ENCODE measurements around the gene PEX5L.

The PEX5L gene

GRCh38 chr3:179942553-179943075, 94.1 kb downstream of the PEX5L start:
- no peak for DNase-seq (ENCODE audit: low read depth)
- TF ChIP-seq MAX (IDR thresholded peaks at IDR 0.05; ENCODE audit: low read depth, low read length) = no peak
- TF ChIP-seq CTCF (IDR thresholded peaks at IDR 0.05; ENCODE audit: low read depth, low read length) = no peak
- no peak for TF ChIP-seq MYC (IDR thresholded peaks at IDR 0.05; ENCODE audit: low read depth, low read length)
- TF ChIP-seq POLR2A (IDR thresholded peaks at IDR 0.05; ENCODE audit: extremely low read depth, insufficient read length) = no peak
- H3K4me3 ChIP-seq (ENCODE audit: low read depth, low read length) = no peak overlapping the region

- H3K4me3 ChIP-seq (ENCODE audit: low read depth, low read length) = no peak overlapping the region
- DNase-seq (ENCODE audit: low read depth) = no peak
- TF ChIP-seq MYC (IDR thresholded peaks at IDR 0.05; ENCODE audit: low read depth, low read length) (no peak), MAX (IDR thresholded peaks at IDR 0.05; ENCODE audit: low read depth, low read length) (no peak), CTCF (IDR thresholded peaks at IDR 0.05; ENCODE audit: low read depth, low read length) (no peak), POLR2A (IDR thresholded peaks at IDR 0.05; ENCODE audit: extremely low read depth, insufficient read length) (no peak)
These were observed 101.0 kb downstream of the PEX5L start for GRCh38 chr3:179935710-179936109.

- no peak for TF ChIP-seq POLR2A (IDR thresholded peaks at IDR 0.05; ENCODE audit: extremely low read depth, insufficient read length)
- no peak for DNase-seq (ENCODE audit: low read depth)
- H3K4me3 ChIP-seq (ENCODE audit: low read depth, low read length) = no peak overlapping the region
These were observed 102.8 kb downstream of the PEX5L start for GRCh38 chr3:179933914-179934313.

- no peak overlapping the region for H3K4me3 ChIP-seq (ENCODE audit: low read depth, low read length)
- DNase-seq (ENCODE audit: low read depth) = no peak
- TF ChIP-seq MAX (IDR thresholded peaks at IDR 0.05; ENCODE audit: low read depth, low read length) = no peak
- no peak for TF ChIP-seq CTCF (IDR thresholded peaks at IDR 0.05; ENCODE audit: low read depth, low read length)
- no peak for TF ChIP-seq POLR2A (IDR thresholded peaks at IDR 0.05; ENCODE audit: extremely low read depth, insufficient read length)
- no peak for TF ChIP-seq MYC (IDR thresholded peaks at IDR 0.05; ENCODE audit: low read depth, low read length)
These were observed 103.7 kb downstream of the PEX5L start for GRCh38 chr3:179933080-179933479.

GRCh38 chr3:179932674-179933073, 104.1 kb downstream of the PEX5L start:
- no peak for TF ChIP-seq MAX (IDR thresholded peaks at IDR 0.05; ENCODE audit: low read depth, low read length)
- no peak for TF ChIP-seq POLR2A (IDR thresholded peaks at IDR 0.05; ENCODE audit: extremely low read depth, insufficient read length)
- no peak for TF ChIP-seq MYC (IDR thresholded peaks at IDR 0.05; ENCODE audit: low read depth, low read length)
- no peak for TF ChIP-seq CTCF (IDR thresholded peaks at IDR 0.05; ENCODE audit: low read depth, low read length)

GRCh38 chr3:179929091-179929529, 107.6 kb downstream of the PEX5L start:
- no peak overlapping the region for H3K4me3 ChIP-seq (ENCODE audit: low read depth, low read length)
- TF ChIP-seq POLR2A (IDR thresholded peaks at IDR 0.05; ENCODE audit: extremely low read depth, insufficient read length) (no peak), CTCF (IDR thresholded peaks at IDR 0.05; ENCODE audit: low read depth, low read length) (peak; percentile 85)
- peak; percentile 57 for DNase-seq (ENCODE audit: low read depth)

More at GRCh38 chr3:179932674-179933073, 104.1 kb downstream of the PEX5L start:
- DNase-seq (ENCODE audit: low read depth) = no peak
- H3K4me3 ChIP-seq (ENCODE audit: low read depth, low read length) = no peak overlapping the region
